Fibroblast of pulmonary artery (primary cell): ENCODE data around the gene GFOD1.
"Not testable (repeated sequence)": the region's sequence is repeated elsewhere in the genome, so short reads cannot be mapped to it uniquely, and the experiment has no call there.

ENCODE experiments used
- DNase-seq: peaks from one replicate; pipeline ENCODE4 v3.0.0-alpha.2; 2010; ENCODE audit warnings: low read depth
- H3K4me3 ChIP-seq: replicated peaks from 2 replicates; pipeline ENCODE4 v1.5.1; 2011; ENCODE audit warnings: low read depth, mild to moderate bottlenecking, control low read depth, low read length, moderate library complexity
- CTCF ChIP-seq: IDR thresholded peaks from 2 replicates; pipeline ENCODE4 v1.5.1; 2011; ENCODE audit warnings: mild to moderate bottlenecking, control low read depth, low read length, inconsistent platforms; ENCODE audit errors: missing control alignments

Gene GFOD1

GRCh38 chr6:13445005-13445743 is 42.2 kb downstream of the GFOD1 start:
- TF ChIP-seq CTCF = no peak
- DNase-seq = peak; percentile 65

GRCh38 chr6:13444604-13445003 is 42.8 kb downstream of the GFOD1 start:
- DNase-seq = no peak
- no peak overlapping the region for H3K4me3 ChIP-seq
- no peak for TF ChIP-seq CTCF

More at GRCh38 chr6:13445005-13445743, 42.2 kb downstream of the GFOD1 start:
- H3K4me3 ChIP-seq = no peak overlapping the region

GRCh38 chr6:13443978-13444377 is 43.4 kb downstream of the GFOD1 start:
- H3K4me3 ChIP-seq, DNase-seq: not testable (repeated sequence)

- DNase-seq = no peak
- H3K4me3 ChIP-seq = no peak overlapping the region
- TF ChIP-seq CTCF = no peak
These were observed 45.6 kb downstream of the GFOD1 start for GRCh38 chr6:13441778-13442177.

GRCh38 chr6:13439644-13440043 is 47.8 kb downstream of the GFOD1 start:
- no peak for TF ChIP-seq CTCF
- no peak overlapping the region for H3K4me3 ChIP-seq
- no peak for DNase-seq

GRCh38 chr6:13438126-13438525 is 49.3 kb downstream of the GFOD1 start:
- H3K4me3 ChIP-seq = no peak overlapping the region
- no peak for TF ChIP-seq CTCF
- no peak for DNase-seq

- no peak overlapping the region for H3K4me3 ChIP-seq
- no peak for DNase-seq
- no peak for TF ChIP-seq CTCF
These were observed 50.0 kb downstream of the GFOD1 start for GRCh38 chr6:13437218-13437996.
